Choroid plexus epithelial cell (primary cell): Measurements from ENCODE around the gene FAM240A.

Experiments
- DNase-seq: peaks from one replicate; pipeline ENCODE4 v3.0.0-alpha.2; 2010; ENCODE audit warnings: low read depth
- H3K4me3 ChIP-seq: 2 replicates; pipeline ENCODE4 v1.5.1; 2011; ENCODE audit warnings: low read depth, mild to moderate bottlenecking, control low read depth, low read length, moderate library complexity
- TF ChIP-seq, protein P1 (sequence below): conservative IDR thresholded peaks from 2 replicates; pipeline ENCODE4 v1.5.1; 2011; ENCODE audit warnings: low read depth, mild to moderate bottlenecking, control low read depth, inconsistent platforms, low read length, moderate library complexity

Gene FAM240A

DNA sequence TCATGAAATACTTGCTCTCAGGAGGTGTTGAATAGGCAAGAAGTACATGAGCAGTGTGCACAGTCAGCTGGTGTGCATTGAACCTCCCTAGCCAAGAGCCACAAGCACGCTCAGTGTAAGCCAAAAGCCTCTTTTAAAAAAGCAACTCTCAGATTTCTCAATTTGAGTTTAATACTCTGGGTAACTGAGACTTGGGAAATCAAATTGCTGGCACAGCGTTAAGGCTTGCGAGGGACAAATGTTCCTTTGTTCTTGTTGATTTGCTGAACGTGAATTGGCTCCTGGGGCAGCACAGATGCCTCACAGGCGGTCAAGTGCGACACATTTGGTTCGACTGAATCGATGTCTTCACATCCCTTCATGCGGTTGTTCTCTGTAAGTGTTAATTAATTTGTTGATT, at the start of gene FAM240A:
Gene FAM240A, plus strand, starts transcription at position 202 of the 400 bp plus-strand sequence. Its CDS starts 159 bp downstream, at position 361.
- TF ChIP-seq, protein P1, sequence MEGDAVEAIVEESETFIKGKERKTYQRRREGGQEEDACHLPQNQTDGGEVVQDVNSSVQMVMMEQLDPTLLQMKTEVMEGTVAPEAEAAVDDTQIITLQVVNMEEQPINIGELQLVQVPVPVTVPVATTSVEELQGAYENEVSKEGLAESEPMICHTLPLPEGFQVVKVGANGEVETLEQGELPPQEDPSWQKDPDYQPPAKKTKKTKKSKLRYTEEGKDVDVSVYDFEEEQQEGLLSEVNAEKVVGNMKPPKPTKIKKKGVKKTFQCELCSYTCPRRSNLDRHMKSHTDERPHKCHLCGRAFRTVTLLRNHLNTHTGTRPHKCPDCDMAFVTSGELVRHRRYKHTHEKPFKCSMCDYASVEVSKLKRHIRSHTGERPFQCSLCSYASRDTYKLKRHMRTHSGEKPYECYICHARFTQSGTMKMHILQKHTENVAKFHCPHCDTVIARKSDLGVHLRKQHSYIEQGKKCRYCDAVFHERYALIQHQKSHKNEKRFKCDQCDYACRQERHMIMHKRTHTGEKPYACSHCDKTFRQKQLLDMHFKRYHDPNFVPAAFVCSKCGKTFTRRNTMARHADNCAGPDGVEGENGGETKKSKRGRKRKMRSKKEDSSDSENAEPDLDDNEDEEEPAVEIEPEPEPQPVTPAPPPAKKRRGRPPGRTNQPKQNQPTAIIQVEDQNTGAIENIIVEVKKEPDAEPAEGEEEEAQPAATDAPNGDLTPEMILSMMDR = no peak
- no peak for DNase-seq
- no peak within 1 kb of the TSS for H3K4me3 ChIP-seq

DNA sequence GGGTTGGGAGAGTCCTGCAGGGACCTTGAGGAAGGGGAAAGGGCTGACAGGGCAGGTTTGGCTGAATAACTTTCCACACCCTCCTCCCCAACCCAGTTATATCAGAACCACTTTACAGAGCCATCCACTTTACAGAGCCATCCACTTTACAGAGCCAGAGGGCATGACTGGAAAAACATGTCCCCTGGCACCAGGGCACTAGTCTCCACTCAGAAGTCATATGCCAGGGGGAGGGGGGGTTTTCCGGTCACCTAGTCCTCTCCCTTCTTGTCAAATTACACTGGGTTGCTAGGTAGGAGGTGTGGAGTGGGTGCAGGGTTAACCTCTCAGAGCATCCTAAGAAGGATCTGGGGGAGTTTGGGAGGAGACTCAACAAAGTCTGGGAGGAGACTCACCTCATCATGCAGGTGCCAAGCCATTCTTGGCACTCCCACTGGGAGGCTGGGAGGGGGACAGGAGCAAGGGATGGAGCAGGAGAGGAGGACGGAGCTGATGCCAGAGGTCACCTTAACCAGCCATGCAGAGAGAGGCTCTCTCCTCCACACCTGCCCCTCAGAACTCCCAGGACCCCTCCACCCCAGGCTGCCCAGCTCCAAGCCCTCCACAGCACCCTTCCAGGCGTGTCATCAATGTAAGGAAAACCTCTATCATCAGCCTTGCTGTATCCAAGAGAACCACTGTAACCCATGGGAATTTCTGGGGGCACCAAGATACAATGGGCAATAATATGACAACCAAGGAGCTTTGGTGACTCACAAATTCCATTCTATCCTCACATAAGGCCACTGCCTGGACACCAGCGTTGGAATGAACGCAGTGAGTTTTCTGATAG, 47.9 kb upstream of the FAM240A start:
- no peak overlapping the region for H3K4me3 ChIP-seq
- TF ChIP-seq, protein P1 = no peak
- no peak for DNase-seq

DNA sequence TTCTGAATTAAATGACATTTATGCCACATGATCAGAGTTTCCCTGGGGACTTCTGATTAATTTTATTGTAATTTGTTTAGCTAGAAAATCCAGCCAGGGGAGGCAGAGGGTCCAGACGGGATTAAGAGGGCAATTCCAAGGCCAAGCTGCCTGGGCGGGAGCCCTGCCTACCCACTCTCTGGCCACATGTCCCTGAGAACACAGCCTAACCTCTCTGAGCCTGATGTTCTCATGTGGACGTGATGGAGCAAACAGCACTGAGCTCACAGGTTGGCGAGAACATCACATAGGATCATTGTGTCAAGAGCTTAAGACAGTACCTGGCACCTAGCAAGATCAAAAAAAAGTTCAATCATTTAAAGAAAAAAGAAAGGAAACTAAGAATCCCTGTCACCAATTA, 47.2 kb upstream of the FAM240A start:
- H3K4me3 ChIP-seq = no peak overlapping the region
- TF ChIP-seq, protein P1 = no peak
- no peak for DNase-seq

GRCh38 chr3:46565607-46566039, 46.7 kb upstream of the FAM240A start:
- peak overlapping the region; percentile 54 for H3K4me3 ChIP-seq
- TF ChIP-seq, protein P1 = no peak
- no peak for DNase-seq

- TF ChIP-seq, protein P1 = no peak
- peak within 1 kb of the TSS; percentile 54 for H3K4me3 ChIP-seq
- DNase-seq = peak; percentile 71
Measured at GRCh38 chr3:46566040-46566641, 46.2 kb upstream of the FAM240A start, which contains the start of gene LRRC2. LRRC2 (minus strand) TSS chr3:46566302; CDS start chr3:46551591, 14,711 bp downstream.

DNA sequence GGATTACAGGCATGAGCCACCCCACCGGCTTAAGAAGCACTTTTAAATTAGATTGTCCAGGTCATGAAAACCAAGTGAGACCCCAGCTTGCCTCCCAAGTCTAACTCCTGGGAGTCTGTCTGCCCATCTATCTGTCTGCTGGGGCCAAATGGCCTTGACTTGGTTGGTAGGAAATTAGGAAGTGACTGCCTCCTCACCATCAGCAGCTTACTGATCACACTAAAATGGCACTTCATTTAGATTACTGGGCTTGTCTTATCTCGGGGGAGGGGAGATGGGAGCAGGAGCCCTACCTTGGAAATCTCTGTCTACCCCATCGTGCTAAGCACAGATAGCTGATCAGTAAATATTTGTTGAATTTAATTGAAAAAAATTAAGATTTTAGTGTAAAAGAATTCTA, 40.6 kb upstream of the FAM240A start:
- DNase-seq = no peak
- H3K4me3 ChIP-seq = no peak overlapping the region
- TF ChIP-seq, protein P1 = no peak
